Heart left ventricle (tissue), 13 donors: ENCODE data around the gene CLPTM1.

Source experiments
- POLR2A ChIP-seq, 2 donors: fragments of 450-650 bp; IDR thresholded peaks; one replicate each; pipeline ENCODE4 v1.6.1; 2017; ENCODE audit warnings: antibody characterized with exemption in 2 of 2, mild to moderate bottlenecking in 2 of 2, moderate library complexity in 2 of 2
- TF ChIP-seq, protein P1 (sequence below), 12 donors: fragments of 200-600 bp; sonication (generic) in 4 of 12; IDR thresholded peaks; one replicate each; pipeline versions ENCODE4 v1.5.0 to v1.8.0; 2018 to 2022; ENCODE audit warnings: antibody characterized with exemption in 12 of 12, mild to moderate bottlenecking in 5 of 12
- donor health status: ischemic (EF 13 %, LVEDD 7.1; RV severe dilation, severe dysfunction).
- donor health status: DM: no; HTN: yes; CAD: no.
- donor health status: DM: no; HTN: no; CAD: no.
- donor health status: ischemic (EF 25% LVEDD 6.9; RV normal size, moderate dysfunction).
- donor health status: ischemic (EF 25% LVEDD 5.7; RV mildly dilated, moderate dysfunction).
- donor health status: ischemic (EF 35%, LVEDD 5.7; RV mildly dilated, moderate dysfunction).
- donor health status: nonischemic (EF 11% LVEDD 7.7; RV severe dilation, severe dysfunction).
- donor health status: DM: yes; HTN: yes; CAD: no.
- donor health status: PGD.
- donor health status: ischemic (EF 29% LVEDD 5.4; RV normal size, mild dysfunction).
- donor health status: nonischemic (EF 23%, LVEDD 6.1; RV moderate dilation, normal function).

DNA sequence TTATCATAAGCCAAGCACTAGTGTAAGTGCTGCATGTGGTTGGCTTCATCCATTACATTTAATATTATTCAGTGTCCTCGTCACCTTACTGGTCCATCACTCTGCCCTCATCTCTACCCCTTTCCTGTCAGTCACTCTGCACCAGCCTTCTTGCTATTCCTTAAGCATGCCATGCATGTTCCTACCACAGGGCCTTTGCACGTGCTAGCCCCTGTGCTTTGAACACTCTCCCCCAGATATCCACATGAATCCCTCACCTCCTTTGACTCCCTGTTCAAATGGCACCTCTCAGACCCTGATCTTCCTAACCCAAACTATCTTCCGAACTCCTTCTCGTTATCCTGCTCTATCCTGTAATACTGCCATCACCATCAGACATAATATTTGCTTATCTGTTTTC is 42.8 kb downstream of the CLPTM1 start:
- no peak for TF ChIP-seq POLR2A (IDR thresholded peaks at IDR 0.05)
- TF ChIP-seq, protein P1, sequence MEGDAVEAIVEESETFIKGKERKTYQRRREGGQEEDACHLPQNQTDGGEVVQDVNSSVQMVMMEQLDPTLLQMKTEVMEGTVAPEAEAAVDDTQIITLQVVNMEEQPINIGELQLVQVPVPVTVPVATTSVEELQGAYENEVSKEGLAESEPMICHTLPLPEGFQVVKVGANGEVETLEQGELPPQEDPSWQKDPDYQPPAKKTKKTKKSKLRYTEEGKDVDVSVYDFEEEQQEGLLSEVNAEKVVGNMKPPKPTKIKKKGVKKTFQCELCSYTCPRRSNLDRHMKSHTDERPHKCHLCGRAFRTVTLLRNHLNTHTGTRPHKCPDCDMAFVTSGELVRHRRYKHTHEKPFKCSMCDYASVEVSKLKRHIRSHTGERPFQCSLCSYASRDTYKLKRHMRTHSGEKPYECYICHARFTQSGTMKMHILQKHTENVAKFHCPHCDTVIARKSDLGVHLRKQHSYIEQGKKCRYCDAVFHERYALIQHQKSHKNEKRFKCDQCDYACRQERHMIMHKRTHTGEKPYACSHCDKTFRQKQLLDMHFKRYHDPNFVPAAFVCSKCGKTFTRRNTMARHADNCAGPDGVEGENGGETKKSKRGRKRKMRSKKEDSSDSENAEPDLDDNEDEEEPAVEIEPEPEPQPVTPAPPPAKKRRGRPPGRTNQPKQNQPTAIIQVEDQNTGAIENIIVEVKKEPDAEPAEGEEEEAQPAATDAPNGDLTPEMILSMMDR (IDR thresholded peaks at IDR 0.05): no peak
